H9 (cell line): Measurements from ENCODE around the gene RAD18. TPM values are rescaled to one million over a fixed set of nuclear protein-coding genes. Genes with fewer than 3 reads are reported as not detected.

Experiments used
- DNase-seq: peaks from one replicate; pipeline ENCODE4 v3.0.0-alpha.2; 2017
- H2AFZ ChIP-seq: one replicate; pipeline ENCODE4 v1.6.1; 2013; ENCODE audit warnings: mild to moderate bottlenecking, low read length, control low read depth, moderate library complexity
- H2AK5ac ChIP-seq: 2 replicates; pipeline ENCODE4 v1.6.1; 2013; ENCODE audit warnings: low read length, control low read depth, mixed read lengths; ENCODE audit not compliant: insufficient read length
- H2BK120ac ChIP-seq: one replicate; pipeline ENCODE4 v1.6.1; 2013; ENCODE audit warnings: low read depth, mild to moderate bottlenecking, low read length, control low read depth, inconsistent platforms; ENCODE audit not compliant: poor library complexity, severe bottlenecking
- H2BK12ac ChIP-seq: 2 replicates; pipeline ENCODE4 v1.6.1; 2013; ENCODE audit warnings: low read length, control low read depth, mixed read lengths, low read depth; ENCODE audit not compliant: insufficient read length
- H2BK15ac ChIP-seq: 2 replicates; pipeline ENCODE4 v1.6.1; 2013; ENCODE audit warnings: low read depth, low read length, control low read depth
- H2BK20ac ChIP-seq: one replicate; pipeline ENCODE4 v1.6.1; 2013; ENCODE audit warnings: low read depth, mild to moderate bottlenecking, low read length, control low read depth, inconsistent platforms; ENCODE audit not compliant: poor library complexity, severe bottlenecking
- H2BK5ac ChIP-seq: 2 replicates; pipeline ENCODE4 v1.6.1; 2013; ENCODE audit warnings: low read length, control low read depth, mixed read lengths; ENCODE audit not compliant: insufficient read length
- H3K14ac ChIP-seq: 2 replicates; pipeline ENCODE4 v1.6.1; 2013; ENCODE audit warnings: low read length, control low read depth; ENCODE audit not compliant: insufficient read depth
- H3K18ac ChIP-seq: 2 replicates; pipeline ENCODE4 v1.6.1; 2013; ENCODE audit warnings: low read depth, mild to moderate bottlenecking, mixed read lengths, low read length, control low read depth; ENCODE audit not compliant: insufficient read length
- H3K23ac ChIP-seq: 2 replicates; pipeline ENCODE4 v1.6.1; 2013; ENCODE audit warnings: low read length, control low read depth, mixed read lengths, low read depth; ENCODE audit not compliant: insufficient read length
- H3K23me2 ChIP-seq: 2 replicates; pipeline ENCODE4 v1.6.1; 2013; ENCODE audit warnings: low read depth, mild to moderate bottlenecking, mixed read lengths, low read length, control low read depth; ENCODE audit not compliant: insufficient read length, poor library complexity, severe bottlenecking
- H3K27ac ChIP-seq: 2 replicates; pipeline ENCODE4 v1.5.1; 2013; ENCODE audit warnings: low read length, control low read depth, mixed read lengths, low read depth; ENCODE audit not compliant: insufficient read length
- H3K27me3 ChIP-seq: 2 replicates; pipeline ENCODE4 v1.6.1; 2013; ENCODE audit warnings: low read length, control low read depth, inconsistent platforms; ENCODE audit not compliant: insufficient read depth
- H3K4ac ChIP-seq: 2 replicates; pipeline ENCODE4 v1.6.1; 2013; ENCODE audit warnings: low read depth, mild to moderate bottlenecking, control low read depth, inconsistent platforms, low read length, moderate library complexity
- H3K4me1 ChIP-seq: 2 replicates; pipeline ENCODE4 v1.6.1; 2013; ENCODE audit warnings: low read length, control low read depth, inconsistent platforms; ENCODE audit not compliant: insufficient read depth
- H3K4me2 ChIP-seq: 2 replicates; pipeline ENCODE4 v1.6.1; 2013; ENCODE audit warnings: low read length, control low read depth, mixed read lengths; ENCODE audit not compliant: insufficient read length, insufficient read depth
- H3K56ac ChIP-seq: 2 replicates; pipeline ENCODE4 v1.6.1; 2013; ENCODE audit warnings: low read depth, mild to moderate bottlenecking, mixed read lengths, low read length, control low read depth; ENCODE audit not compliant: insufficient read length
- H3K79me1 ChIP-seq: 2 replicates; pipeline ENCODE4 v1.6.1; 2013; ENCODE audit warnings: low read depth, mild to moderate bottlenecking, moderate library complexity, low read length, control low read depth, inconsistent platforms; ENCODE audit not compliant: insufficient read depth, poor library complexity, severe bottlenecking
- H3K79me2 ChIP-seq: 2 replicates; pipeline ENCODE4 v1.6.1; 2013; ENCODE audit warnings: low read length, control low read depth, inconsistent platforms; ENCODE audit not compliant: insufficient read depth
- H3K9ac ChIP-seq: 2 replicates; pipeline ENCODE4 v1.6.1; 2013; ENCODE audit warnings: low read length, control low read depth, mixed read lengths; ENCODE audit not compliant: insufficient read length; ENCODE audit errors: extremely low read depth
- H3K9me3 ChIP-seq: one replicate; pipeline ENCODE4 v1.6.1; 2013; ENCODE audit warnings: low read depth, low read length, inconsistent platforms; ENCODE audit not compliant: control insufficient read depth
- H3T11ph ChIP-seq: one replicate; pipeline ENCODE4 v1.6.1; 2013; ENCODE audit warnings: mild to moderate bottlenecking, low read length, control low read depth, inconsistent platforms
- H4K20me1 ChIP-seq: one replicate; pipeline ENCODE4 v1.6.1; 2013; ENCODE audit not compliant: control insufficient read depth, insufficient read length, insufficient read depth
- H4K5ac ChIP-seq: 2 replicates; pipeline ENCODE4 v1.6.1; 2013; ENCODE audit warnings: low read depth, mild to moderate bottlenecking, mixed read lengths, low read length, control low read depth; ENCODE audit not compliant: insufficient read length
- H4K8ac ChIP-seq: replicated peaks from 2 replicates; pipeline ENCODE4 v1.6.1; 2013; ENCODE audit warnings: low read length, control low read depth, mixed read lengths, low read depth; ENCODE audit not compliant: insufficient read length
- H4K91ac ChIP-seq: 2 replicates; pipeline ENCODE4 v1.6.1; 2013; ENCODE audit warnings: low read depth, mild to moderate bottlenecking, moderate library complexity, mixed read lengths, low read length, control low read depth; ENCODE audit not compliant: insufficient read length
- H3K27ac Mint-ChIP-seq, 3 experiments: 2 replicates in 2 of 3; 3 replicates in 1 of 3; pipeline ENCODE4 v1.8.0; 2020 to 2021; ENCODE audit warnings: mixed read lengths in 3 of 3, mild to moderate bottlenecking in 1 of 3, moderate library complexity in 1 of 3
- H3K27me3 Mint-ChIP-seq: 2 replicates; pipeline ENCODE4 v1.8.0; 2021; ENCODE audit warnings: low read depth, mild to moderate bottlenecking, moderate library complexity, mixed read lengths
- H3K36me3 Mint-ChIP-seq, 3 experiments: 2 replicates in 2 of 3; 3 replicates in 1 of 3; pipeline ENCODE4 v1.8.0; 2020 to 2021; ENCODE audit warnings: low read depth in 3 of 3, mixed read lengths in 3 of 3; ENCODE audit not compliant: insufficient read depth in 1 of 3
- H3K4me1 Mint-ChIP-seq, 2 experiments: 2 replicates each; pipeline ENCODE4 v1.8.0; 2020; ENCODE audit warnings: mixed read lengths in 2 of 2
- H3K4me3 Mint-ChIP-seq, 2 experiments: 2 replicates in 1 of 2; 3 replicates in 1 of 2; pipeline ENCODE4 v1.8.0; 2020 to 2021; ENCODE audit warnings: mild to moderate bottlenecking in 2 of 2, mixed read lengths in 2 of 2, moderate library complexity in 1 of 2
- H3K9me3 Mint-ChIP-seq, 2 experiments: 2 replicates in 1 of 2; 3 replicates in 1 of 2; pipeline ENCODE4 v1.8.0; 2020; ENCODE audit warnings: mild to moderate bottlenecking in 2 of 2, mixed read lengths in 2 of 2, moderate library complexity in 1 of 2
- CTCF ChIP-seq: fragments of 200-600 bp; sonication (generic); conservative IDR thresholded peaks from 3 replicates; pipeline ENCODE4 v1.8.0; 2021; ENCODE audit warnings: antibody characterized with exemption, mild to moderate bottlenecking
- WGBS: extraction: QIAGEN DNeasy Blood & Tissue Kit; methylation state at CpG from one replicate; pipeline ENCODE4 v1.1.7; 2013; ENCODE audit warnings: missing lambda C conversion rate, low lambda C conversion rate, mixed read lengths; ENCODE audit not compliant: insufficient read length; ENCODE audit errors: extremely low coverage; 5-methylcytosine and 5-hydroxymethylcytosine counted together
- total RNA-seq: library from RNA; stranded (reverse); gene quantifications from 2 replicates; pipeline ENCODE4 v1.2.1, GENCODE V29; 2021

The RAD18 gene
- total RNA-seq, 1 experiment from 2014 or later: 27.8 TPM

- no peak overlapping the region for H3K9ac ChIP-seq
- no peak overlapping the region for H2AFZ ChIP-seq
- H4K20me1 ChIP-seq: no peaks in the 10 kb centered on the region
- H3K4me2 ChIP-seq: no peak overlapping the region
- H2BK12ac ChIP-seq: no peak overlapping the region
- H3K4ac ChIP-seq: no peak overlapping the region
- H3K4me1 ChIP-seq: peaks cover 4% of the 10 kb centered on the region
- H2BK5ac ChIP-seq: no peak overlapping the region
- H3K27ac Mint-ChIP-seq: no peak overlapping the region
- H2BK120ac ChIP-seq: no peak overlapping the region
- no peaks in the 10 kb centered on the region for H3K27me3 ChIP-seq
- no peaks in the 10 kb centered on the region for H3K23me2 ChIP-seq
- H3K79me2 ChIP-seq: no peaks in the 10 kb centered on the region
- H3K56ac ChIP-seq: no peak overlapping the region
- H3K9me3 Mint-ChIP-seq: no peaks in the 10 kb centered on the region
- WGBS: no CpG with 5 or more reads among the region's 1 CpG
- no peak overlapping the region for H2BK15ac ChIP-seq
- no peak for TF ChIP-seq CTCF
- no peak overlapping the region for H2BK20ac ChIP-seq
- H3K23ac ChIP-seq: no peak overlapping the region
- H3K36me3 Mint-ChIP-seq: peaks cover 5 to 12% (median 9%) of the 10 kb centered on the region in 3 experiments; a peak in 6 of 7 replicates
- no peak overlapping the region for H4K91ac ChIP-seq
- no peaks in the 10 kb centered on the region for H3K79me1 ChIP-seq
- H4K5ac ChIP-seq: no peak overlapping the region
- H3K9me3 ChIP-seq: no peaks in the 10 kb centered on the region
- no peak overlapping the region for H3T11ph ChIP-seq
- H3K4me1 Mint-ChIP-seq: peaks cover 13 to 22% of the 10 kb centered on the region in 2 experiments
- no peak overlapping the region for H3K14ac ChIP-seq
- no peak overlapping the region for H3K4me3 Mint-ChIP-seq
- H3K27me3 Mint-ChIP-seq: no peaks in the 10 kb centered on the region; the same call in 1 of the 2 replicates
- no peak for DNase-seq
- H3K27ac ChIP-seq: no peak overlapping the region
- H2AK5ac ChIP-seq: no peak overlapping the region
- no peak overlapping the region for H4K8ac ChIP-seq
- no peak overlapping the region for H3K18ac ChIP-seq
These were observed 91.0 kb downstream of the RAD18 start for GRCh38 chr3:8872261-8872660.
